Measurements from ENCODE around the gene PCSK6.
A peak's percentile ranks its signal among the peaks of the same experiment; 100 is the strongest.

The PCSK6 gene

DNA sequence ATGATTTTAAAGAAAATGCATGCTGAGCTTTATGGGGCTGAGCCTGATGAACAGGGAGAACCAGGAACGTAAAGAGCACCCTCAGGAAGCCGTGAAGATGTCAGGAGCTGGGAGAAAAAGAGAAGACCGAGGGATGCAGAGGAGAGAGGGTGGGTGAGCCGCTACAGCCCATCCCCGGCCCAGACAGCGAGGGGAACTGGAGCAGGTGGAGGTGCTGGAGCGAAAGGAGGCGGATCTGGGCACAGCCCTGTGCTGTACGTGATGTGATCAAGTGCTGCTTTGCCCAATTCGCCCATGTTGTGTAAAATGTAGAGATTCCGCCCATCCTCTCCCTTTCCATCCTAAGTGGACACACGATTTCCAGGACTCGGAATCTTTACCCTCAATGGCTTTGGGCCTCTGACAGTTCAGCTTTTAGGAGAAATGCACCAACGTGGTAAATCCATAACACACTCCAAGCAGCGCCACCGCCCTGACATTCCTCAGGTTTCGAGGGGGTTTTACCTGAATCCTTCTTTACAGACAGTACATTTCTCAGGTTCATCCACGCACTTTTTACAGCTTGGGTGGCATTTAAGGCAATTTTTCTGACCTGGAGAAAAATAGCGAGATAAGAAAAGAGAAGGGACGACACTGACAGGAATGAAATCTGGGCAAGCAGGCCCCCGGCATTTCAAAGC is 167.4 kb downstream of the PCSK6 start:
- no peak for DNase-seq

DNA sequence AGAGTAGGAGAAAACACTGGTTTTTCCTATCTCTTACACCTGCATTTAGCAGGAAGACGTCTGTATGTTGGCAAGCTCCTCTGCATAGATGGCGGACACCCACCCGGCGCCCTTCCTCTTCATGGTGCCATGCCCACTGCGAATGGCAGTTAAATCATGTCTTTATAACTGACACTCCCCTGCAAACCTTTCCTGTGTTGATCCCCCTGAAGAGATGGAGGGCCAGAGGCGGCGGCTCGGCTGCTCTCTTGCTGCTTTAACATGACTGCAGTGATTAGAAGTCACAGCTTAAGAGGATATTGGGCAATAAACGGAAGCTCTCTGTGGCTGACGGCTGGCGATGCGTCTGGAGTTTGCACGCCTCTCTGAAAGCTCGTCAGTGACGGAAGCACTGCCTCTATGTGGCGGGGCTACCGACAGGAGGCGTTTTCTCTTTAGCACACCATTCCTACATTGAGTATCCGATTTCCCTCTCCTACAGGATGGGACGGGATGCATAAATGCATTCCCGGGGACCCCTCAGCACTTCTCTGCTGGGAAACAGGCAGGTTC is 168.9 kb downstream of the PCSK6 start:
- peak; percentile 50 for DNase-seq

DNA sequence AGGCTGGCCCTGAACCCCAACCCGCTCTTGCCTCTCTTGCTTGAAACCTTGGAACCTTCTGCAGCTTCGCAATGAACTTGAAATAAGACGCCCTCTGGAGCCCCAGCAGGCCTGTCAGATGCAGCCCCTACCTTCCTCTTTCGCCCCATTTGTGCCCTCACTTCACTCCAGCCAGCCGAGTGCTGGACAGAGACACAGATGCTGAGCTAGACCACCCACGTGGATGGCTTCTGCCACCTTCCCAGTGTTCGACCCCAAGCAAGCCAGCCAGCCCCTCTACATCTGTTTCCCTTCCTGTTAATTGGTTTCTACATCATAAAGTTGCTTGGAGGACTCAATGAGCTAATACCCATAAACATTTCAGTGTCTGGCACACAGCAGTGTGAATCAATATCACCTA is 170.7 kb downstream of the PCSK6 start:
- no peak for DNase-seq

DNA sequence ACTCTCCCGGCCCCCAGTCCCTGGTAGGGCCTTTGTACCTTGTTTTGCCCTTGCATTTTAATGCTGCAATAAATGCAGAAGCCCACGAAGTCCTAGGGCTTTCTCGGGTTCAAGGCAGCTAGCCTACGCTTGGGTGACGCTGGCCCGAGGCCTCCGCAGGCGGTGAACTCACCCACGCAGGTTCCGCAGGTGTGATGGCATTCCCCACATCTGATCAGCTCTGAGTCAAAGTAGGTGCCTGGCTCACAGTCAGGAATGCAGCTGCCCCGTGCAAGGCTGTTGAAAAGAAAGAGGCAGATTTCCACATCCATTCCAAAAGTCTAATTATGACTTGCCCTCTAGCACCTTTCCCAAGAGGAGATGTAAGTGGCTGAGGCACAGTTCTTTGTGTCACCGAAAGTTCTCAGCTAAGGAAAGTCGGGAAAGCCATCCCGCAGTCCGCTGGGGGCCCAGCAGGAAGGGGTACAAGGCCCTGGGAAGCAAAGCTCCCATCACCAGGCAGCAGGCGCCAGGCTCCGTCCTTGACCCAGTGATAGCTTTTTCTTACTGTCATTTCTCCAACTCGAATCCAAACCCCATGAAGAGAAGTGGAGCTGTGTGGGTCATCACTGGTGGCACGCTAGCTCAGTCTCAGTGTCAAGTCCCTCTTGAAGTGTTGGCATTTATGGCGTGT is 171.2 kb downstream of the PCSK6 start:
- no peak for DNase-seq

- no peak for DNase-seq
Measured at GRCh38 chr15:101317336-101317872, 172.1 kb downstream of the PCSK6 start.

GRCh38 chr15:101316529-101316928 is 173.0 kb downstream of the PCSK6 start:
- DNase-seq, result no peak

GRCh38 chr15:101315736-101316135 is 173.8 kb downstream of the PCSK6 start:
- no peak for DNase-seq

- no peak for DNase-seq
Measured at GRCh38 chr15:101314336-101315125, 175.0 kb downstream of the PCSK6 start.

DNA sequence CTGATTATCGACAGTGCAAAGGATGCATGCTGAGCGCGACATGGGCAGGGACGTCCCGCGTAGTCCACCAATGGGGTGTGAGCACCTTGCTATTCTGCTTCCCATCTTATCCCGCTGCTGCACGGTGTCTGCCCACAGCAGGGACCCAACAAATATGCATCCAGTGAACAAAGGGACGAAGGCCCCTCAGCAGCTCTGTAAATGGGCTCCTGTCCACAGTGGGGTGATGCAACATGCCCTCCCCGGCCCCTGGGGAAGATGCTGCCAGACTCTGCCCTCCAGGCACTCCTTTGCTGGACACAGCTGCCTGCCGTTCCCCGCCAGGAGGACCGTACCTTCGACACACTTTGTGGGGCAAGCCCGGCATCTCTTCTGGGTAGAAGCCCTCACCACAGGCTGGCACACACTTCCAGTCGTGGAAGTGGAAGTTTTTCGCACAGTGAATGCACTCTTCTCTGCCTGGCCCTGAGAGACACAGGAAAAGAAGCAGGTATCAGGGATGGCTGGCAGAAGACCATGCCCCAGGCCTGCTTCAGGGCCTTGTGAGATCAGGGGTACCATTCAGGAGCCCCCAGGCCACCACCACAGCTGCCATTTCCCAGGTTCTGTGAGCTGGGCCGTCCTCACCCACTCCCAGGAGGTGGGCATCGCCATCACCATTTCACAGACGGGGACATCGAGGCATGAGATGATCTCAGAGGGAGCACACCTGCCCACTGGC is 176.3 kb downstream of the PCSK6 start:
- DNase-seq, result no peak

DNA sequence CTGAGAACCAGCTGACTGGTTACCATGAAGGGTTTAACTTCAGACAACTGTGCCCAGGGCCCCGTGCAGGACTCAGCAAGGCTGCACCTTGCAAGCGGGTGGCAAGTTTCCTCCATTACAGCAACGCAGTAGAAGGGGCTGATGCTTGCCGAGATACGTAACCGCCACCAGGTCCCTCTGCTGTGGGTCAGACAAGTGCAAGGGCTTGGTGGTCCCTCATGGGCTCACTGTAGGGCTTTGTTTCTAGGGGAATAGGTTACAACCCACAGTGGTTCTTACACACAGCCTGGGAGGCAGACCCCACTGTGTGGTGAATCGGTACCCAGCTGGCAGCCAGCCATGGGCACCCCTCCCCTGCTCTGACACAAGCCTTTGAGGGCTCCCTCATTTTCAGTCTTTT is 179.0 kb downstream of the PCSK6 start:
- DNase-seq, result no peak

GRCh38 chr15:101310161-101310480 is 179.4 kb downstream of the PCSK6 start:
- DNase-seq, result no peak

DNA sequence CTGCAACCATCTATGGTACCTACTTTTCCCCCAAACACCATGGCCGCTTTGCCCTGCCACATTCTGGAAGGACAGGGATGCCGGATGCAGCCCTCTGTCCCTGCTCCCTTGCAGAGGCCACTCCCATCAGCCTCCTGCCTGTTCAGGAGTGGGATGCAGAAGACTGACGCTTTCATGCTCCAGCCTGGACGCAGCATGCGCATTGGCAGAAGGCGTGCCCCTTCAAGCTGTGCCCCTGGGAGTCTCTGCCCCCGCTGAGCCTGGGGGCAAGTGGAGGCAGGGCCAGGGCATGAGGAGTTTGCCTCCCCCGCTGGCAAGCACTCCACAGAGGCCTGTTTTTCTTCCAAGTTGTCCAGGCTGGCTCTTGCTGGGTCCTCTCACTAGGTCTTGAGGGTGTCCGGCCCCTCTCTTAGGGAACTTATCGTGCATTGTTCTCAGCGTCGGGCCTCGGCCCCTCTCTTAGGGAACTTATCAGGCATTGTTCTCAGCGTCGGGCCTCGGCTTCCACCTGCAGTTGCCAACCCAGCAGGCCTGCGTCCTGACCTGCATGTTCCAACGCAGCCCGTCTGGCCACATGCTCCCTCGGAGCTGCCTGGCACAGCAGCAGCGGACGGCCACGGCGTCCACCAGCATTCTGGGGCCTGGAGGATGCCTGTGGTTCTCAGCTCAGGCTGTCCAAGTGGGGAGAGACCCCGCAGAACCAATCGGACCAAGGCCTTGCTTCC is 179.9 kb downstream of the PCSK6 start:
- DNase-seq, result no peak

- DNase-seq, result no peak
Measured at GRCh38 chr15:101308604-101309435, 180.7 kb downstream of the PCSK6 start.

DNA sequence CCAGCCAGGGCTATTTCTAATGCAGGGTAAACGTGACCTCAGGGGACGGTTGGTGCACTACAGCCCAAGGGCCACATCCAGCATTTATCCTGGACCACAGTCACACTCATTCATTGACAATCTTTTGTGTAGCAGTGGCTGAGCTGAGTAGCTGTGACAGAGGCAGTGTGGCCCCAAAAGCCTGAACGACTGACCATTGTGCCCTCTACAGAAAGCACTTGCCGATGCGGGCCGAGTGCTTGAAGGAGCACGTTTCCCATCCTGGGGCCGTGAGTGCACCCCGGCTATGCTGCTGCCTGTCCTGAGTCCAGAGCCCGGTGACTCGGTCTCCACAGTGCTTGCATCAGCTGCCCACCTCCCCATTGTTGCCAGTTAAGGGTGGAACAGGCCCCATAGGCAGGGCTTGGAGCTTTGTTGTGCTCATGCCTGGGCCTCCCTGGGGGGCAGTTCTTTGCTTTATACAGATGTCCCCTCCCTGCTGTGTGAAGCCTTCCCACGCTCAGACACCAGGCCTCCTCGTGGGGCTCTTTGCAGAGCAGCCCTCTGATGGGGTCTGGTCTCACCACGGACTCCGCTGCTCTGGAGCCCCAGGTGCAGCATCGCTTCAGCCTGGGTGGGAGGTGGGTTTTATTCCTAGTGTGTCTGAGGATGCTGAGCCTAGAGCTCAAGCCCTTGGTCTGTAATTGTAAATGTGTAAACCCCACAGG is 181.5 kb downstream of the PCSK6 start:
- no peak for DNase-seq

DNA sequence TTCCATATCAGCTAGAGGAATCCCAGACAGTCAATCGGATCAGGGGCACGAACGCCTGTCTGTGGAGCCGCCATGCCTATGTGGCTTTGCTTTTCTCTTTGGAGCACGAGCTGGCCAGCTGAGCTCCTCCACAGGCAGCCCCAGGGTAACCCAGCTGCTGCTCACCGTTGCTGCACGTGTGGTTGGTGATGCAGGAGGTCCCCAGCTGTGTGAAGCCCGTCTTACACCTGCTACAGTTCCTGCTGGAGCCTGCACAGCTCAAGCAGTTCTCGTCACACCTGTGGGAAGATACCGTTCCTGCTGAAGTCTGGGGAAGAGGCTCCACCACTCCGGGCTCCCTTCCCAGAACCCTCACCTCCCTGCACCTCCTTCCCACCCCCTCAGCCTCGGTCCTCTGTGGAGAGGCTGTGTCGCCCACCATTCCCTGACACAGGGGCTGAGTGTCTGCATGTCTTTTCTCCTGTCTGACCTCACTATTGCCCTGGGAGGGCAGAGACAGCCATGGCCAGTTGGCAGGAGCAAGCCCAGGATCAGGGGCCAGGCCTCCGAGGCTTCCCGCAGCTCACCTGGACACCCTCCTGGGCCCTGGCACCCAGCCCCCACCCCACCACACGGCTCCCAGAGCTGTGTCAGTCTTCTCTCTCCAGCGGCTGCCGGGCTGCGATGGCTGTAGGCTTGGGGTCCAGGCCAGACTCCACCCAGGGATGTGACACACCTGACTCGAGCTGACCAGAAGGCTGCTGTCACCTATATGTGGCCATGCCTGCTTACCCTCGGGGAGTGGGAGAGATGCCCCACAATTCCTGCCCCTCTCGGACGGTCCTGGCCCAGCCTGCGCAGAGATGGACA is 182.2 kb downstream of the PCSK6 start:
- no peak for DNase-seq

DNA sequence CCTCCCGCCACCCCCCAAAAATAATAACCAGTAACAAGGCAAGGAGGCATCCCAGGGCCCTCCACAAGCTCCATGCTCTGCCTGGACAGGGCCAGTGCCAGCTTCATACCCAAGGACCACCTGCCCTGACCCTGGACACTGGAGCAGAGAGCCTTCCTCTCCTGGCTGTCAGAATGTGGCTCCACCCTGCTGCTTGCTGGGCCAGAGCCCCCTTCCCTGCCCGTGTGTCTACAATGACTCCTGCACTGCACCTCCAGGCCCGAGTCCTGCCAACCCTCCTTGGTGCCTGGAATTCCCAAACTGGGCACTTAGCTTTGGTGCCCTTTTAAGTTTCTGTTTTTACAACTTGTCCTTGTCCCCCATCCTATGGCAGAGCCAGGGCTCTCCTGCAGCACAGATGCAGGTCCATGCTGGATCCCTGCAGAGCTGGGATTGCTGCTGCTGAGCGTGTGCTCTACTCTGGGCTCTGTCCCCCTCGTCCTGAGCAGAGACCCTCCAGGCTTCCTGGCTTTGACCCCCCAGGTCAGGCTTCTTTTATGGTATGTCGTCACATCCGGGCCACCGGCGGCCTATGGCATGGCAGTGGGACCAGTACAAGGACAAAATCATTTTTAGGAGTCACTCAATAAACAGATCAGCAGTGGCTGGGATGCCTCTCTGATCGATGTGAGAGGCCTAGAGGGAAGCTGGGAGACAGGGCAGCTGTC is 183.0 kb downstream of the PCSK6 start:
- no peak for DNase-seq

DNA sequence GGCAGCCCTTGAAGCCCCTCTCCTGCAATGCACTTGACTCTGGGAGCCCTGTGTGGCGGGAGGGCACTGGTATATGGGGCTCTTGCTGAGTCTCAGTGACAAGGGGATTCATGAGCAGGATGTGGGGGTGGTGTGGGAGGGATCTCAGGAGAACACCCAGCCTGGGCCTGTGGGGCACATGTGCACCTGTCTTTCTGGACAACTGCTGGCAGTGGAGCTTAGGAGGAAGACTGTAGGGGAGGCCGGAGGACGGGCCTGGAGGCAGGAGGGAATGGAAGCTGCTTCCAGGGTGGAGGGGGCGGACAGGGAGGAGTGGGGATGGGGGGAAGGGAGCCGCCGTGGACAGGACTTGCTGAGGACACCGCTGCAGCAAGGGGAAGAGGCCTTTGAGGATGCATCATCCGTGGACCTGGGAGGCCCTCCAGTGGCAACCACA is 183.7 kb downstream of the PCSK6 start:
- no peak for DNase-seq

GRCh38 chr15:101303408-101303807 is 186.1 kb downstream of the PCSK6 start:
- no peak for DNase-seq

All from KG1 (cell line).